Measurements from ENCODE around the gene APLP2. TPM values are rescaled to one million over a fixed set of nuclear protein-coding genes. Genes with fewer than 3 reads are reported as not detected.

The APLP2 gene
- total RNA-seq, 1 donor = 278 TPM

DNA sequence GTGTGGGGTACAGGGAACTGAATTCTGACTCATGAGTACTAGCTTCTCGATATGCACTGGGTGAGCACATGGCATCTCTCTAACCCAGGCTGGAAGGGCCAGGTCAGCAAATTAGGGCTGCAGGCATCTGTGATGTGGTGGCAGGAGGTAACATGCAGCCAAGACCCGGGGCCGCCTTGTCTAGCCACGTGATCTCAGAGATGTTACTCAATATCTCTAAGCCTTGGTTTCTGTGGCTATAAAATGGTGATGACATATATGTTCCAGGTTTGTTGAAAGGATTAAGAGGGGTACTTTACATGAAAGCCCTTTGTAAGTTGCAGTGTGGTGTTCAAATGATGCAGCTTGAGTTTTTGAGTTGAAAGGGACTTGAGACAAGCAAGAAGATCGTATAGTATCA is 93.0 kb downstream of the APLP2 start:
- peak; percentile 90 for DNase-seq (ENCODE audit: low read depth)

DNA sequence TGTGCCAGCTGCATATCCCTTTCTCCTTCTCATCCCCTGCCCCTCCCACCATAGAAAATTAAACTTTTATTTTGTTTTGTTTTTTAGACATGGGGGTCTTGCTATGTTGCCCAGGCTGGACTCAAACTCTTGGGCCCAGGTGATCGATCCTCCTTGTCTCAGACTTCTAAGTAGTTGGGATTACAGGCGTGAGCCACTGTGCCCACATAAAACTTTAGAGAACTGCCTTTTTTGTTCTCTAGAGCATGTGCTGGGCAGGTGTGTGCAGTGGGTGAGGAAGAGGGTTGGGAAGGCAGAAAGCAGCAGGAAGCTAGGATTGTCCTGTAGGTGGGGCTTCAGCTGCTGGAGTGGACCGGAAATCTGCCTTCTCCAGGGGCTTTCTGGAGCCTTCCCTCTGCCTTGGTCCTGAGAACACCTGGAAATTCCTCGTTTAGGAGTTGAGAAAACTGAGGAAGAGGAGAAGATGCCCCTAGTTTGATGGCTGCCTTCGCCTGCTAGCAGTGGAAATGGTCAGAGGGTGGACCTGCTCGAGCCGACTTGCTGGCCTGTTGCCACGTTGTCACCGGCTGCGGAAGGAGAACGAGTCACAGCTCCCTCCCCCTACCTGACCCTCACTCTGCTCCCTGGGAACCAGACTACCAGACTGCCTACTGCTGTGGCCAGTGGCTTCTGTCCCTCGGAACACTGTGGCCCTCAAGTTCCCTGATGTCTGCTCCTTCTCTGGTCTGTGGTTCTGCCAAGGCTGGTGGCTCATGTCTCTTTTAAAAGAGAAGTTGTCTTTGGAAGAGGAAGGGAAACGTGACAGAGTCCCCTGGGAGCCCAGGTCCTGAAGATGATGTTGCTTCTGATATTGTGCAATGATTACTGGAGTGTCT is 93.9 kb downstream of the APLP2 start:
- DNase-seq (ENCODE audit: low read depth) = no peak
- TF ChIP-seq, protein P1, sequence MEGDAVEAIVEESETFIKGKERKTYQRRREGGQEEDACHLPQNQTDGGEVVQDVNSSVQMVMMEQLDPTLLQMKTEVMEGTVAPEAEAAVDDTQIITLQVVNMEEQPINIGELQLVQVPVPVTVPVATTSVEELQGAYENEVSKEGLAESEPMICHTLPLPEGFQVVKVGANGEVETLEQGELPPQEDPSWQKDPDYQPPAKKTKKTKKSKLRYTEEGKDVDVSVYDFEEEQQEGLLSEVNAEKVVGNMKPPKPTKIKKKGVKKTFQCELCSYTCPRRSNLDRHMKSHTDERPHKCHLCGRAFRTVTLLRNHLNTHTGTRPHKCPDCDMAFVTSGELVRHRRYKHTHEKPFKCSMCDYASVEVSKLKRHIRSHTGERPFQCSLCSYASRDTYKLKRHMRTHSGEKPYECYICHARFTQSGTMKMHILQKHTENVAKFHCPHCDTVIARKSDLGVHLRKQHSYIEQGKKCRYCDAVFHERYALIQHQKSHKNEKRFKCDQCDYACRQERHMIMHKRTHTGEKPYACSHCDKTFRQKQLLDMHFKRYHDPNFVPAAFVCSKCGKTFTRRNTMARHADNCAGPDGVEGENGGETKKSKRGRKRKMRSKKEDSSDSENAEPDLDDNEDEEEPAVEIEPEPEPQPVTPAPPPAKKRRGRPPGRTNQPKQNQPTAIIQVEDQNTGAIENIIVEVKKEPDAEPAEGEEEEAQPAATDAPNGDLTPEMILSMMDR (IDR thresholded peaks at IDR 0.05; ENCODE audit: insufficient read depth, low read depth, low read length) = peak; percentile 8
- no peak overlapping the region for H3K4me3 ChIP-seq (ENCODE audit: low read depth, low read length)

More for the DNA sequence above, 93.0 kb downstream of the APLP2 start:
- TF ChIP-seq, protein P1 (IDR thresholded peaks at IDR 0.05; ENCODE audit: insufficient read depth, low read depth, low read length) = no peak
- H3K4me3 ChIP-seq (ENCODE audit: low read depth, low read length) = no peak overlapping the region

DNA sequence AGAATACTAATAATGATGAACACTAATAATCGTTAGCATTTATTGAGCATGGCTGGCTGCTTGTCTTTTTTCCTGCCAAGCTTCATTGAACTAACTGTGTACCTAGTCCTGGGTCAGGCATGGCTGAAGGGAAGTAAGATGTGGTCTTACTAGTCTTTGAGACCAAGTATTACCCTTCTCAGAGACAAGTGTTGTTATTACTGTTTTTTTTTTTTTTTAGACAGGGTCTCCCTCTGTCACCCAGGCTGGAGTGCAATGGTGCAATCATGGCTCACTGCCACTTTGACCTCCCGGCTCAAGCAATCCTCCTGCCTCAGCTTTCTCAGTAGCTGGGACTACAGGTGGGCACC is 94.5 kb downstream of the APLP2 start:
- TF ChIP-seq, protein P1 (IDR thresholded peaks at IDR 0.05; ENCODE audit: insufficient read depth, low read depth, low read length) = no peak
- DNase-seq (ENCODE audit: low read depth) = no peak

DNA sequence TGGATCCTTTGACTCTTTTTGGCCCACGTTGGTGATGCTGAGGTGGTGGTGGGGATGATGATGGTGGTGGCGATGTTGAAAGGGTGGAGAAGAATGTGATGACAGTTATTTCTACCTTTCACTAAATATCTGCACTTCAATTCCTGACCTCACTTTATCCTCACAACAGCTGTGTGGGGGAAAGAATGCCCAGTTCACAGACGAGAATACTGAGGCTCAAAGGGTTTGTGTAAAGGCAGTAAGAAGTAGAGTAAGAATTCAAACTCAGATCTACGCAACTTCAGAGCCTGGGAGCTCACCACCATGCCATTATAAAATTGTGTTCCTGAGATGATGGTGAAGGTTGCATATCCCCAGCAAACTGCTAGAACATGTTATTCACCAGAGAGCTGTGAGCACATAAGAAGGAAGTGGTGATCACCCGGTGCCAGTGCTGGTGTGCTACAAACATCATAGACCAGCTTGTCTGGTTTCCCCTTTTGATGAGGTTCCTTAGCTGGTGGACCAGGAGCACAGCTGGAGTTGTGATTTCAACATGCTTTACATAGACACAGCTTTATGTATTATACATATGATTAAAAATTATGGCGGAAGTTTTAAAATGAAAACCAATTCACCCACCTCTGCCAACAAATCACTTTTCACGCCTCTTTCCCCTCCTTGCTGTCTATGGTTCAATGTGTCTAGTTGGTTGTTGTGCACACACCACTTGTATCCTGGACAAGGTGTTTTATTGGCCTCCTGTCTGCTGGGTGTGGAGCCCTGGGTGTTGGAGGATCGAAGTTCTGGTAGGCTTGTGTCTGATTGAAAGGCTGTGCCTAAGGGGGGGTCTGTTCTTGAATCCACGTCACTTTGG is 96.1 kb downstream of the APLP2 start:
- no peak overlapping the region for H3K4me3 ChIP-seq (ENCODE audit: low read depth, low read length)
- TF ChIP-seq, protein P1 (IDR thresholded peaks at IDR 0.05; ENCODE audit: insufficient read depth, low read depth, low read length) = no peak
- DNase-seq (ENCODE audit: low read depth) = no peak

More for the DNA sequence above, 94.5 kb downstream of the APLP2 start:
- H3K4me3 ChIP-seq (ENCODE audit: low read depth, low read length) = no peak overlapping the region

DNA sequence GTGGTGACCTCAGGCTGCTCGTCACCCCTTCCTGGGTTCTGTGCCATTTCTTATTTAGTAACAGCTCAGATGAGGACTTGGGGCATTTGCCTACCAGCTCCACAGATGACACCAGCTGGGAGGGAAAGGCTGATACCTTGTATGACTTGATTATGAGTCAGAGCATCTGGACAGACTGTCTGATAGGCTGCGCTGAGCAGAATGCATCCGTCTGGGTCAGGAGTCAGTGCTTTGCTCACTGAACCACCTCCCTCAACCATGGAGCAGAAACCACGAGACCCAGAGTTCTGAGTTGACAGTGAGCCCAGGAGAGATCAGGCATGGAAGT is 96.7 kb downstream of the APLP2 start:
- H3K4me3 ChIP-seq (ENCODE audit: low read depth, low read length) = no peak overlapping the region
- peak; percentile 91 for DNase-seq (ENCODE audit: low read depth)
- TF ChIP-seq, protein P1 (IDR thresholded peaks at IDR 0.05; ENCODE audit: insufficient read depth, low read depth, low read length) = no peak

DNA sequence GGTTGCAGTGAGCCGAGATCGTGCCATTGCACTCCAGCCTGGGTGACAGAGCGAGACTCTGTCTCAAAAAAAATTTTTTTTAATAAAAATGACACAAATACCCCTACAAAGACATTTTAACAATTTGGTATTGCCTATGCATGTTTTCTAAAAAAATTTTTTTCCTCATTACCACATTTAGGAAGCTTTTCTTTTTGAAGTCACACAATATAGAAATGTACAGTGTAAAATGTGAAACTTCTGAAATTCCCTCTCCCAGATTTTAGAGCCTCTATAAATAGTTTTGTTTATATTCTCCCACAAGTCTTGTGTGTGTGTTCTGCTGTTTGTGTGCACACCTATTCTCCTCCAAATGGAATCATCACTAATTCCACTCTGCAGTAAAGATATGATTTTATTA is 97.5 kb downstream of the APLP2 start:
- no peak overlapping the region for H3K4me3 ChIP-seq (ENCODE audit: low read depth, low read length)
- TF ChIP-seq, protein P1 (IDR thresholded peaks at IDR 0.05; ENCODE audit: insufficient read depth, low read depth, low read length) = no peak
- DNase-seq (ENCODE audit: low read depth) = no peak

Measured in fibroblast of villous mesenchyme (primary cell).